HCT116 (cell line): ENCODE data around the gene GRK5. TPM values are rescaled to one million over a fixed set of nuclear protein-coding genes. Genes with fewer than 3 reads are reported as not detected.

Source experiments
- ATAC-seq: fragments of 200-7000 bp; cut with Tn5 transposase; 2 replicates; pipeline ENCODE4 v1.9.1; 2020; ENCODE audit warnings: mild to moderate bottlenecking, moderate library complexity
- BruUV-seq: library from RNA; stranded (reverse); fragments of 400-500 nt; replicated peaks from 2 replicates; lab custom pipeline; 2021; lab: Mats Ljungman, UMichigan
- CTCF ChIA-PET: fragments of 300-600 bp; sonication (Branson Sonifier 250); formaldehyde crosslinking; loops from one replicate; lab custom pipeline; 2021; ENCODE audit warnings: antibody characterized with exemption; lab: Charles Lee
- POLR2A ChIA-PET: fragments of 300-600, 350-600 bp; sonication (Branson Sonifier 250); formaldehyde crosslinking; loops from one replicate; lab custom pipeline; 2021; ENCODE audit warnings: antibody characterized with exemption; lab: Charles Lee
- RAD21 ChIA-PET, 2 experiments: fragments of 300-600 bp; sonication (Branson Sonifier 250); formaldehyde crosslinking; loops; one replicate each; lab custom pipeline; 2023; ENCODE audit warnings: low total read pairs in 2 of 2; ENCODE audit not compliant: uncharacterized antibody in 2 of 2, unreplicated experiment in 2 of 2, low non-redundant PET in 1 of 2; lab: Charles Lee
- DNase-seq: peaks from one replicate; pipeline ENCODE4 v3.0.0-alpha.2; 2010; ENCODE audit warnings: low read depth, low spot score
- H2AFZ ChIP-seq: fragments of 200-600 bp; shearing (Covaris generic), sonication (generic); 2 replicates; pipeline ENCODE4 v1.6.1; 2017; ENCODE audit warnings: low read depth, mixed run types, mixed read lengths, antibody characterized with exemption, low read length; ENCODE audit not compliant: poor library complexity, severe bottlenecking
- H3K27ac ChIP-seq: 2 replicates; pipeline ENCODE4 v1.5.1; 2012; ENCODE audit warnings: low read depth, low read length
- H3K27me3 ChIP-seq: fragments of 200-600 bp; sonication (generic); 2 replicates; pipeline ENCODE4 v1.6.1; 2016; ENCODE audit warnings: mixed run types, low read length, mixed read lengths; ENCODE audit not compliant: insufficient read depth
- H3K36me3 ChIP-seq, 2 experiments: fragments of 200-500 bp in 1 of 2; fragments of 200-600 bp in 1 of 2; sonication (Bioruptor generic) in 1 of 2; sonication (generic) in 1 of 2; 2 replicates each; pipeline versions ENCODE4 v1.5.1 to v1.6.1; 2014 to 2016; ENCODE audit warnings: low read length in 2 of 2, inconsistent platforms in 1 of 2, mixed read lengths in 1 of 2, mixed run types in 1 of 2; ENCODE audit not compliant: insufficient read depth in 2 of 2, control insufficient read depth in 1 of 2
- H3K4me1 ChIP-seq, 2 experiments: fragments of 200-600 bp in 1 of 2; sonication (generic) in 1 of 2; 2 replicates each; pipeline versions ENCODE4 v1.5.1 to v1.6.1; 2012 to 2017; ENCODE audit warnings: low read length in 2 of 2, inconsistent platforms in 1 of 2, mild to moderate bottlenecking in 1 of 2, mixed read lengths in 1 of 2, mixed run types in 1 of 2, moderate library complexity in 1 of 2; ENCODE audit not compliant: insufficient read depth in 2 of 2, control insufficient read depth in 1 of 2
- H3K4me2 ChIP-seq: fragments of 200-600 bp; sonication (generic); 2 replicates; pipeline ENCODE4 v1.6.1; 2017; ENCODE audit warnings: mixed run types, low read length, mixed read lengths
- H3K4me3 ChIP-seq, 2 experiments: fragments of 200-600 bp in 1 of 2; sonication (generic) in 1 of 2; replicated peaks in 1 of 2; 2 replicates each; pipeline ENCODE4 v1.5.1; 2011 to 2016; ENCODE audit warnings: low read length in 2 of 2, control low read depth in 1 of 2, low read depth in 1 of 2, mild to moderate bottlenecking in 1 of 2, mixed read lengths in 1 of 2, mixed run types in 1 of 2
- H3K79me2 ChIP-seq: fragments of 200-600 bp; sonication (generic); 2 replicates; pipeline ENCODE4 v1.6.1; 2017; ENCODE audit warnings: mild to moderate bottlenecking, mixed run types, low read length, moderate library complexity, mixed read lengths; ENCODE audit not compliant: insufficient read depth
- H3K9ac ChIP-seq: fragments of 200-600 bp; sonication (generic); 2 replicates; pipeline ENCODE4 v1.6.1; 2016; ENCODE audit warnings: low read length, mixed read lengths
- H3K9me2 ChIP-seq: fragments of 200-600 bp; sonication (generic), shearing (Covaris generic); 2 replicates; pipeline ENCODE4 v1.6.1; 2017; ENCODE audit warnings: mixed run types, mild to moderate bottlenecking, moderate library complexity; ENCODE audit not compliant: insufficient read depth
- H3K9me3 ChIP-seq, 2 experiments: fragments of 200-500 bp in 1 of 2; fragments of 200-600 bp in 1 of 2; sonication (Bioruptor generic) in 1 of 2; sonication (generic) in 1 of 2; 2 replicates each; pipeline ENCODE4 v1.6.1; 2014 to 2017; ENCODE audit warnings: low read length in 2 of 2, mixed read lengths in 2 of 2, inconsistent platforms in 1 of 2, low read depth in 1 of 2, mild to moderate bottlenecking in 1 of 2, mixed run types in 1 of 2, moderate library complexity in 1 of 2; ENCODE audit not compliant: control insufficient read depth in 1 of 2, insufficient read depth in 1 of 2
- H4K20me1 ChIP-seq: fragments of 200-600 bp; sonication (generic), shearing (Covaris generic); 2 replicates; pipeline ENCODE4 v1.6.1; 2017; ENCODE audit warnings: mixed run types, mild to moderate bottlenecking, moderate library complexity; ENCODE audit not compliant: insufficient read depth
- CEBPB ChIP-seq: IDR thresholded peaks from 2 replicates; pipeline ENCODE4 v1.6.1; 2012; ENCODE audit warnings: low read depth
- EGR1 ChIP-seq: IDR thresholded peaks from 2 replicates; pipeline ENCODE4 v1.6.1; 2012; ENCODE audit warnings: low read depth
- ELF1 ChIP-seq: IDR thresholded peaks from 2 replicates; pipeline ENCODE4 v1.6.1; 2012; ENCODE audit warnings: low read depth, borderline replicate concordance
- EZH2 ChIP-seq: fragments of 200-600 bp; sonication (generic); IDR thresholded peaks from 2 replicates; pipeline ENCODE4 v1.6.1; 2017; ENCODE audit warnings: antibody characterized with exemption, mixed run types
- EZH2phosphoT487 ChIP-seq: fragments of 200-600 bp; IDR thresholded peaks from 2 replicates; pipeline ENCODE4 v1.6.1; 2018; ENCODE audit warnings: antibody characterized with exemption, borderline replicate concordance
- FOSL1 ChIP-seq: IDR thresholded peaks from 2 replicates; pipeline ENCODE4 v1.6.1; 2012; ENCODE audit warnings: low read depth
- JUND ChIP-seq: IDR thresholded peaks from 2 replicates; pipeline ENCODE4 v1.6.1; 2012
- MAX ChIP-seq: IDR thresholded peaks from 2 replicates; pipeline ENCODE4 v1.6.1; 2012
- POLR2A ChIP-seq: IDR thresholded peaks from 2 replicates; pipeline ENCODE4 v1.7.0; 2011; ENCODE audit warnings: borderline replicate concordance; ENCODE audit not compliant: insufficient read depth, insufficient read length; ENCODE audit errors: extremely low read depth
- POLR2AphosphoS5 ChIP-seq: IDR thresholded peaks from 2 replicates; pipeline ENCODE4 v1.6.1; 2011; ENCODE audit warnings: mild to moderate bottlenecking, low read depth, low read length, moderate library complexity
- RAD21 ChIP-seq: IDR thresholded peaks from 2 replicates; pipeline ENCODE4 v1.6.1; 2012; ENCODE audit warnings: low read depth, mild to moderate bottlenecking
- SRF ChIP-seq: IDR thresholded peaks from 2 replicates; pipeline ENCODE4 v1.6.1; 2012; ENCODE audit warnings: low read depth
- TCF7L2 ChIP-seq: IDR thresholded peaks from 2 replicates; pipeline ENCODE4 v1.7.0; 2011; ENCODE audit warnings: borderline replicate concordance, inconsistent platforms; ENCODE audit not compliant: insufficient read depth, insufficient read length; ENCODE audit errors: extremely low read depth
- ZFX ChIP-seq: fragments of 450-650 bp; IDR thresholded peaks from 2 replicates; pipeline ENCODE4 v1.6.1; 2017
- ZNF274 ChIP-seq: fragments of 200-500 bp; sonication (Bioruptor generic); IDR thresholded peaks from 2 replicates; pipeline ENCODE4 v1.6.1; 2014; ENCODE audit warnings: mild to moderate bottlenecking, low read depth, low read length, inconsistent platforms
- intact Hi-C: fragments of 100-400 bp; cut with micrococcal nuclease; formaldehyde crosslinking; loops from 2 replicates; pipeline ENCODE4 v1.10.0; 2022
- total RNA-seq: library from RNA; stranded (reverse); gene quantifications from one replicate; pipeline ENCODE4 v1.2.1, GENCODE V29; 2021; ENCODE audit not compliant: unreplicated experiment
- TF ChIP-seq, protein P1 (sequence below): IDR thresholded peaks from 2 replicates; pipeline ENCODE4 v1.6.1; 2011; ENCODE audit warnings: mild to moderate bottlenecking, low read length, moderate library complexity; ENCODE audit not compliant: insufficient replicate concordance; ENCODE audit errors: extremely low read depth
- TF ChIP-seq, protein P2 (sequence below): IDR thresholded peaks from 2 replicates; pipeline ENCODE4 v1.6.1; 2012

The GRK5 gene
- total RNA-seq, 1 experiment from 2014 or later: 7.3 TPM

DNA sequence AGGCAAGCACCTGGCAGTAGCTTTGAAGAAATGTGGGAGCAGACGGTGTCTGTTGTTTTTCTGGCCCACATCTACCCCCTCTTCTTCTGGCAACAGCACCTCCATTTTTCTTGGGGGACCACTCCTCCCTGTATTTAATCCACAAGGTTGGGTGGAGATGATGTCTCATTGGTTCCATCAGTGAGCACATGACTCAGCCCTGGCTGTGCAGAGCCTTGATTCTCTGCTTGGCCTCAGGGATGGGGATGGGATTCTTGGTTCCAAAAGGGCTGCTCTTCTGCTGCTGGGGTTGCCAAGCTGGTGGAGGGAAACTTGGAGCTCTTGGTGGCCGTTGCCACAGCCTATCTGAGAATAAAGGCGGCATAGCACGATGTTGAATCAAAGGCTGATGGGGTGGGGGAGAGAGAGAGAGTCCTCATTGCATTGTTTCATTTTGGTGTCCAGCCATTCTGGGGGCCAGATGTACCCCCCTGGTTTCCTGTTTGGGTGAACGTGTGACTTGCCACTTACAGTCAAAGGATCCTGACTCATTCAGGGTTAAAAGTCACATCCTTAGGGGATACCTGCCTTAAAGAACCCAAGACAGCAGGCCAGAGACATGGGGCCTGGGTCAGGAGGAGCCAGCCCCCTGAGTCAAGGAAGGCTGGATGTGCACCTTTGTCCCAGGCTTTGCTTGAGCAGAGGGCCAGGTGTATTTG lies 25.9 kb downstream of the GRK5 start:
- Histone ChIP-seq H2AFZ (no peak overlapping the region), H3K27me3 (no peaks in the 10 kb centered on the region), H3K9ac (no peak overlapping the region), H3K4me2 (peak overlapping the region; percentile 4; the same call in 1 of the 2 replicates), H3K4me1 (peaks cover 11 to 50% of the 10 kb centered on the region in 2 experiments; a peak in 3 of 4 replicates), H3K4me3 (no peak overlapping the region), H3K9me2 (no peaks in the 10 kb centered on the region), H3K9me3 (no peaks in the 10 kb centered on the region), H3K79me2 (no peaks in the 10 kb centered on the region), H3K27ac (no peak overlapping the region), H4K20me1 (no peaks in the 10 kb centered on the region), H3K36me3 (no peaks in the 10 kb centered on the region)
- ChIA-PET POLR2A (interaction anchor here (0.6 kb wide), 1 partner anchor 673 kb away, joined by 4 read pairs; no protein-coding TSS in a partner anchor), CTCF (no interaction called here), RAD21 (no interaction called here)
- ATAC-seq: no peak
- no TSS peak for BruUV-seq
- intact Hi-C loops: no loop called here
- DNase-seq: no peak
- TF ChIP-seq SRF (no peak), MAX (no peak), EGR1 (no peak), RAD21 (no peak), ZFX (no peak), JUND (no peak), ELF1 (no peak), EZH2 (no peak), FOSL1 (no peak), POLR2A (no peak), POLR2AphosphoS5 (no peak), EZH2phosphoT487 (no peak), ZNF274 (no peak), CEBPB (no peak), TCF7L2 (no peak)
- TF ChIP-seq, protein P1, sequence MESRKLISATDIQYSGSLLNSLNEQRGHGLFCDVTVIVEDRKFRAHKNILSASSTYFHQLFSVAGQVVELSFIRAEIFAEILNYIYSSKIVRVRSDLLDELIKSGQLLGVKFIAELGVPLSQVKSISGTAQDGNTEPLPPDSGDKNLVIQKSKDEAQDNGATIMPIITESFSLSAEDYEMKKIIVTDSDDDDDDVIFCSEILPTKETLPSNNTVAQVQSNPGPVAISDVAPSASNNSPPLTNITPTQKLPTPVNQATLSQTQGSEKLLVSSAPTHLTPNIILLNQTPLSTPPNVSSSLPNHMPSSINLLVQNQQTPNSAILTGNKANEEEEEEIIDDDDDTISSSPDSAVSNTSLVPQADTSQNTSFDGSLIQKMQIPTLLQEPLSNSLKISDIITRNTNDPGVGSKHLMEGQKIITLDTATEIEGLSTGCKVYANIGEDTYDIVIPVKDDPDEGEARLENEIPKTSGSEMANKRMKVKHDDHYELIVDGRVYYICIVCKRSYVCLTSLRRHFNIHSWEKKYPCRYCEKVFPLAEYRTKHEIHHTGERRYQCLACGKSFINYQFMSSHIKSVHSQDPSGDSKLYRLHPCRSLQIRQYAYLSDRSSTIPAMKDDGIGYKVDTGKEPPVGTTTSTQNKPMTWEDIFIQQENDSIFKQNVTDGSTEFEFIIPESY: no peak
- TF ChIP-seq, protein P2, sequence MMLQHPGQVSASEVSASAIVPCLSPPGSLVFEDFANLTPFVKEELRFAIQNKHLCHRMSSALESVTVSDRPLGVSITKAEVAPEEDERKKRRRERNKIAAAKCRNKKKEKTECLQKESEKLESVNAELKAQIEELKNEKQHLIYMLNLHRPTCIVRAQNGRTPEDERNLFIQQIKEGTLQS: no peak
